CD4-positive, alpha-beta T cell treated with Interferon alpha-2 for 1 hour (primary cell): ENCODE measurements around the gene SLC35A1.

Experiments
- DNase-seq, 2 donors: peaks; one replicate each; pipeline ENCODE4 v3.0.0-alpha.2; 2020 to 2022

SLC35A1 gene

GRCh38 chr6:87534377-87535047, 61.7 kb downstream of the SLC35A1 start:
- no peak for DNase-seq

GRCh38 chr6:87538510-87539260, 65.9 kb downstream of the SLC35A1 start:
- DNase-seq: no peak

GRCh38 chr6:87539554-87539953, 66.8 kb downstream of the SLC35A1 start:
- DNase-seq: no peak

GRCh38 chr6:87540539-87540938, 67.8 kb downstream of the SLC35A1 start:
- no peak for DNase-seq

GRCh38 chr6:87541041-87541440, 68.3 kb downstream of the SLC35A1 start:
- DNase-seq: no peak

GRCh38 chr6:87541744-87542143, 69.0 kb downstream of the SLC35A1 start:
- DNase-seq: no peak

GRCh38 chr6:87543696-87544473, 71.1 kb downstream of the SLC35A1 start:
- no peak for DNase-seq

- no peak for DNase-seq
These were observed 71.6 kb downstream of the SLC35A1 start for GRCh38 chr6:87544474-87544735.

- no peak for DNase-seq
These were observed 79.0 kb downstream of the SLC35A1 start for GRCh38 chr6:87551799-87552198.

- DNase-seq: no peak
These were observed 80.5 kb downstream of the SLC35A1 start for GRCh38 chr6:87553159-87553765.

- no peak for DNase-seq
These were observed 82.7 kb downstream of the SLC35A1 start for GRCh38 chr6:87555506-87555905.

- DNase-seq: no peak
These were observed 85.7 kb downstream of the SLC35A1 start for GRCh38 chr6:87558446-87558845.

- no peak for DNase-seq
These were observed 88.2 kb downstream of the SLC35A1 start for GRCh38 chr6:87561017-87561416.
